GM18873 (cell line): ENCODE measurements around the gene SLCO3A1.
A peak's percentile ranks its signal among the peaks of the same experiment; 100 is the strongest.

Experiments used
- ATAC-seq: cut with Tn5 transposase; IDR thresholded peaks from one replicate; pipeline ENCODE4 v1.9.1; 2021; ENCODE audit warnings: mild to moderate bottlenecking, moderate library complexity, moderate number of reproducible peaks; ENCODE audit not compliant: unreplicated experiment, low FRiP score

SLCO3A1 gene

DNA sequence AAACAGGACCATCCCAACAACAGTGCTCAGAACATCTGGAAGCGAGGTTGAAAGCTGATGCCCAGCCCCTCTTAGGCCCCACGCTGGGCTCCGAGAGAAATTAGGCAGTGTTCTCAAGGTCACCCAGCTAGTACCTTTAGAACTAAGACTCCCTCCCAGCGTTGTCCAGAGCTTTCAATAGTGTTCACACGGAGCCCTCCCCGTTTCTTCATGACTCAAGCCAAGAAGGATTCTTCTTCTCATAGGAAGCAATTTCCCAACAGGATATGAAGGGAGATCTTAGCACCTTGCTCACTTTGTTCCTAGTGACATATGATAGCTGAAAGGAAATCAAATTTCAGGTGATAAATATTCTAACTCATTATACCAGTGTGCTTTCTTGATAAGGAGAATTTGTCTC is 296.0 kb downstream of the SLCO3A1 start:
- no peak for ATAC-seq

DNA sequence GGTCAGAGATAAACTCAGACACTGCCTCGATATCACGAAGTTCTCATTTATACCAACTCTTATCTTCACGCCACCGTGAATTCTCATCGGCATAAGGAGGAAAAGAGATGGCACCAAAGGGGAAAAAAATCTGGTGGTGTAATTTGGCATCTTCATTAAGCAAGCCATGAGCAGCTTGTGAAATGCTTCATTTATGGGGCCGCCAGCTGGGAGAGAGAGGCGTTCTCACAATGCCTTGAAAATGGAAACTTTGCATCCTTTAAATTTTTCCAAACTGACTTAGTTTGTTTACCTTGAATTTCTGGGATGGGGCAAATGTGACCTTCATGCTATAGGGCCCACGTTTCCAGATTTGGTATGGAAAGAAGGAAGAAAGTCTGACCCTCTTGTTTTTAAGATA is 297.7 kb downstream of the SLCO3A1 start:
- no peak for ATAC-seq

DNA sequence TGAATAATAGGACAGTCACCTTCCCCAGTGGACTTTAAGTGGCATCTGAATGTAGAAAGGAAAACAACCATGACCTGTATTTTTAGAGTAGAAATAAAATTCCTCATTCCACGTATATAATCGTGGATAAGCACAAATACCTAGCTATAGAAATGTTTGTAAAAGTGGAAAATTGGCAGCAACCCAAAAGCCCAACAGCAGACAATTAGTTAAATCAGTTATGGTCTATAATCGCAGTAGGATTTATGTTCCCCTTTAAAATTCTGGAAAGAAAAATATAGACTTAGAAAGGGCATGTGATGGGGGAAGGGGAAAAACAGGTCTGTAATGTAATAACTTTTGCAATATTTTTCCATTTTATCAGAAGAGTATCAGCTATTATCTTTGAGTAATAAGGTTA is 298.2 kb downstream of the SLCO3A1 start:
- ATAC-seq = no peak

DNA sequence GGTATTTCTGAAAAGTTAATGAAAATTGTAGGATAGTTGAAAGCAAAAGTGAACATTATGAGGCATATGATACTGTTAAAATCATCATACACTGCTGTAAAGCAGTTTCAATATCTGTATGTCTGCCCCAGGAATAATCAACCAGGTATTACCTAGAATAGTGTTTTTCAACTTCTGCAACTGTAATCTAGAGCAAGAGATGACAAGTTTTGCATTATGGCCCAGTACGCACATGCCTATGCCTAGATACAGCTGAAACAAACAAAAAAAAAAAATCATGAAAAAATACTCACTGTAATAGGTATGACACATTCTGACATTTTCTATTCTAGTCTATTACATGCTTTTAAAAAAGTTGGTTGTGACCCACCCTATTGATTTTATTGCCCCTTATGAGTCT is 299.5 kb downstream of the SLCO3A1 start:
- no peak for ATAC-seq

DNA sequence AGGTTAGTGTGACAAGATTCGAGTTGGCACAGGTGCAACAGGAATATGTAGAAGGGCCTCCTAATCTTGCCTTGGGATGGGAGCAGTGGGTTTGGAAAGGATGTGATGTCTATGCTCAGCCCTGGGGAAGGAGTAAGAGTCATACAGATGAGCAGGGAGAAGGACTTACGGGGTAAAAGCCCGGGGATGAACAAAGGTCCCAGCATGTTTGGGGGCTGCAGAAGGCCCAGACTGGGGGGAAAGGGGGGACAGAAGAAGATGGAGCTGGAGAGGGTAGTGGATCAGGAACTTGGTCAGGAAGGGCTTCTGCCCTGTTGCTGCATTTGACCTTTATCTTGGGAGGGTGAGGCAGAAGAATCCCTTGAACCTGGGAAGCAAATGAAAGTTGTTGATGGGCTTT is 300.1 kb downstream of the SLCO3A1 start:
- no peak for ATAC-seq

DNA sequence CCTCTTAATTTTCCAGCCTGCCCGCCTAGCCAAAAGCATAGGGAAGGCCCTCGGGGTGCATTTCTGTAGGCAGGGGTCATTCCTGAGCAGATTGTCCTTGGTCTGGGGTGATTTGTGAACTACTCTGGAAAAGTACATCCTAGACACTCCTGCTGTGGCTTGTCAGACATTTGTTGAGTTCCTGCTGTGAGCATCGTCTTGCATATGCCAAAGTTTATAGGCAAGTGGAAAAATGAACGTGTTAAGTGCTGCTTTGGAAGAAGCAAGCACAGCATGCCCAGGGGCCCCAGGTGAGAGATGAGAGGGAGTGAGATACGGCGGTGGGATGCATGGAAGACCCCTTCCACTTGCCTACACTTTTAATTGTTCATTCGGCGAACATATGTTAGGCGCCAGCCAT is 302.4 kb downstream of the SLCO3A1 start:
- ATAC-seq = no peak

DNA sequence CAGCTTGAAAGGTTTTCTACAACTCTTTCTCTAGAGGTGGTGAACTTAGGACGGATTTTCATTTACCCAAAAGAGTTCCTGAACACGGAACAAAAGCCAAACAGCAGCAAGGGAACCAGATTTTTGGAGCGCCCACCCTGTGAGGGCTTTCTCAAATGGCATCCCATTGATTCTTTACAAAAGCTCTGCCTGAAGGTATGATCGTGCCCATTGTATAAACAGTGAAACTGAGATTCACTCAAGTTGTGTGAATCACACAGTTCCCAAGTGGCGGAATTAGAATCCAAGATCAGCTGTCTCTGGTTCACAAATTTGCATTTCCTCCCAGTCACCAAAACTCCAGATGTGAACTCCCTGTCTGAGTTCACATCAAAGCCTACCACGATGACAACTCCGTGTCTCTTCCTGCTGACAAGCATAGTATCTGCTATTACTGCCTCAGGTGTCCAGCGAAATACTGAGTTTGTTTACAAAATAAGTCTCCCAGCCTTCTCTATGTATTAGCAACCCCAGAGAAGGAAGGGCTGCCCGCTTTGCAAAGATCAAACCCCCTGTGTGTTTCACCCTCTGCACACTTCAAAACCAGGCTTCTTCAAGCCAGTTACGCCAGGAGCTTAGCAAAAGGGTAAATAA is 304.3 kb downstream of the SLCO3A1 start:
- no peak for ATAC-seq

DNA sequence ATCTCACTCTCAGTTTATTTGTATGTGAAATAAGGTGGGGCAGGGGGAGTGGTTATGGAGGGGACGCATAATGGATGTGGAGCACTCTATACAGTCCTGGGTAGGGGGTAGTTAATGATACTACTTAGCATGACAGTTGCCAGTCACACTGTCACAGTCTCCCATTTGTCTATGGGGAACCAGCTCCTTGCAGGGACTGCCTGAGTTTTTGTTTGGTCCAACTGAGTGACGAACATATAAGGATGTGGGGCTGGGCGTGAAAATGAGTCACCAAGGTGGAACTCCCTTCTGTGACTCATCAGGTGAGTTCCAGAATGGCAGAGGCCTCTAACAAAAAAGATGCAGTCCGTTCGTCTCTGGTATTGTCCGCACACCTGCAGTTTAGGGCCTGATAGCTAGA is 304.9 kb downstream of the SLCO3A1 start:
- no peak for ATAC-seq

DNA sequence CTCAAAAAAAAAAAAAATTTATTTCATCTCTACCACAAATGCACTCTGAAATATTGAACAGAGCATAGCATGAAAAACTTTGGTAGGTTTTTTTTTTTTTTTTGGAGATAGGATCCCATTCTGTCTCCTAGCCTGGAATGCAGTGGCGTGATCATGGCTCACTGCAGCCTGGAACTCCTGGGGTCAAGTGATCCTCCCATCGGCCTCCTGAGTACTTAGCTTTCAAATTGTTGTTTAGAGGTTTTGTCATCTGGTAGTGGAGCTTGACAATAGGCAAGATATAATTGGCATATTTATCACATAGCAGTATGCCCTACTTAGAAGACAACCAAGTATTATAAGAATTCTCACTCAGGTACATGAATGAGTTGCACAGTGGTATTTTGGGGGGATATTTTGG is 306.0 kb downstream of the SLCO3A1 start:
- no peak for ATAC-seq

DNA sequence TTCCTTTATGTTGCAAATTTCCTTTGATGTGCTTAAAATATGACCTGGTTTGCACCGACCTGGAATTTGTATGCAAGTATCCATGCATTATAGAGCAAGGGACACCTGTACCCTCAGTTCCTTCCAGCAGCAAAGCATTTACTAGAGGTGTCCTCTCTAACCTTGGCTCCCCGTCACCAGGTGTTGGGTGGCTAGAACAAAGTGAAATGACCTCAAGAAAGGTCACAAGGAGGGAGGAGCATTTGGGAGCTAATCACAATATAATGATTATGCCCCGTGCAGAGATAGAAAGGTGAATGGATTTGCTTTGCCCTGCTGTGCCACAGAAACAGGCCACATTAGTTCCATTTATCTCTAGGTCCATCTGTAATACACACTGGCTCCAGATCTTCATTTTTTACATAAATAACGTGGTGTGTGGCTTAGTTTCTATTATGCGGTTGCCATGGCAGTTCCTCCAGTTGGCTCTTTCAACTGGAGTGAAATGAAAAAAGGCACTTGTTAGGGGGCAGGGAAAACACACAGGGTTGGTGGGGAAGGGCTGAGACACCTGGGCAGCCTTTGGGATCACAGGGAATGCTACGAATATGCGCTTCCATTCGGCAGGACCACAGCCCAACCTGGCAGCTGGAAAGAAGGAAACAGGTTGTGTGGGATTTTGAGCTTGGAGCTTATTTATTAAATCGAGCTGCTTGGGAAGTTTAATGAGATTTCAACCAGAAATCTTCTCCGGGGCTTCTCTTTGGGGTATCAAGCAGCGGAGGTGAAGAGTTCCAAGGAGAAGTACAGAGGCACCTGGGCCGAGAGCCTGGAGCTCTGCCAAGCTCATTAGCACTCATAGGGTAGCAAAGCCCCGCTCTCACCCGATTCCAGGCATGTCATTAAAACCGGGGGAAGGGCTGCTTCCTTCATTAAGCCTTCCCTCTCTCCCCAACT is 306.7 kb downstream of the SLCO3A1 start:
- ATAC-seq = no peak

DNA sequence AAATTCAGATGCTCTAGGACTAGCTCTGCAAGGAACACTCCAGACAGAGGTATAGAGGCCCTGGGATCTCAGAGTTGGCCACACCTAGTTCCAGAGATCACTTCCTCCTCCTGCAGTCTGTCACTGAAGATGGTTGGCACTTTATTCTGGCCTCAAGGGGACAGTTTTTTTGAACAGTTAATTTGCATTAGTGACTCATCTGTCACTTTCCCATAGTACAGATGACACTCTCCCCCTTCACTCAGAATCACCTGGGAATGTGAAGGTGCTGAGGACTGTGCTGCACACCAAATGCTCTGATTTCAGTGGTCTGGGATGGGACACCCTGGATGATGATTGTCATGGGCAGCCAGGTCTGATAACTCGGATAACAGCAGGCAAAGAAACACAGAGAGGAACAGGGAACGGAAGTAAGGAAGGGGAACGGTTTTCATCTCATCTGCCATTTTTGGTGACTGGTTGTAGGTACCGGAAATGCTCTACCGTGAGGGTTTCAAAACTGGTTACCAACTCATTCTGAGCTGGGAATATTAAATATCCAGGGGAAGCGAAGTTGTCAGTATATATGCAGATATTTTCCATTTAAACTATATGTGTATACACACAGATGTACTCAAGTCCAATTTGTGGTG is 307.6 kb downstream of the SLCO3A1 start:
- peak; percentile 97 for ATAC-seq

DNA sequence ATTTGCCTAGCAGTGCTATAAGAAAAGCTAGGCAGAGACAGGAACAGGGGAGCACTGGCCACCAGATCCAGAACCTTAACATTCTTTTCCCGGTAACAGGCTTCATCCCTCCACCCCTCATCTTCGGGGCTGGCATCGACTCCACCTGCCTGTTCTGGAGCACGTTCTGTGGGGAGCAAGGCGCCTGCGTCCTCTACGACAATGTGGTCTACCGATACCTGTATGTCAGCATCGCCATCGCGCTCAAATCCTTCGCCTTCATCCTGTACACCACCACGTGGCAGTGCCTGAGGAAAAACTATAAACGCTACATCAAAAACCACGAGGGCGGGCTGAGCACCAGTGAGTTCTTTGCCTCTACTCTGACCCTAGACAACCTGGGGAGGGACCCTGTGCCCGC is 309.1 kb downstream of the SLCO3A1 start:
- no peak for ATAC-seq

DNA sequence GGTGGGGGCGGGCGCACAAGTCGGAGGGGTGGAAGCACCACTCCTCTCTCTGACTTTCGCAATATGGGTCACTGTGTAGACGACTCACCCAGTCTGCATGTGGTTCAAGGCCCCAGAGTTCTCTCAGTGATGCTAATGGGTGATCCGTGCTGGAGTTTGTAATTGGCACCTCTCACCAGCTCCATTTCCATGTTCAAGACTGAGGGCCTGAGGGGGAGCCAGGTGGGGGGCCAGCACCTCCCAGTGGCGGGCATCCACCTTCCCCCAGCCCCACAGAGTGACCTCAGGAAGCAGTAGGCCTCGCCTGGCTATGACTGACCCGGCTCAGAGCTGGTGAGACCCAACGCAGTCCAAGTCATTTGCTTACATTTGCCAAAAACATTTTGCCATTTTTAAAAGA is 310.1 kb downstream of the SLCO3A1 start:
- no peak for ATAC-seq

DNA sequence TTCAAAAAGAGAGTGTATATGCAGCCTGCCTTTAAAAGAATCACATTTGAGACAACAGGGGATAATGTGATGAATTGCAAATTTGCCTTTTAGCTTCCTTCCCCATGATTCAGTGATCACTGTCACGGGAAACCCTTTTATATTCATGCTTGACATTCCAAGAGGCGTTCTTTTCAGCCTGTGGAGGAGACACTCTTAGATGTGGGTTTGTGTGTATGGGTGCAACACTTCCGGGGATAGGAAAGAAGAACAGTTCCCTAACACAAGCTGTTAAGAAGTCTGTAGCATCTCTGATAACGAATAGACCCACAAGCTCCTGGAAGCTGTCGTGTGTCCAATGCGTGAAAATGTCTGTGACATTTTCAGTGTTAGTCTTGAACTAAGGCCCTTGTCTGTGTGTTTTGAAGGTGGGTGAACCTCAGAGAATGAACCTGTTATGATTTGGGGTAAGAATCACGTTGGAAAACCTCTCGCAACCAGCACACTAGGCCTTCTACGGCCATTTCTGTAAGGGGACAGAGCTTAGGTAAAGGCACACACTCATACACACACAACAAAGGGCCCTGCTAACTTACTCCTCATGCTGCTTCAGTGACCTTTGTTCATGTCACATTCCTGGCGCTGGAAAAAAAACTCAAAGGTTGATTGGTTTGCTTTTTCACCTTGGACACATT is 311.0 kb downstream of the SLCO3A1 start:
- ATAC-seq = no peak

DNA sequence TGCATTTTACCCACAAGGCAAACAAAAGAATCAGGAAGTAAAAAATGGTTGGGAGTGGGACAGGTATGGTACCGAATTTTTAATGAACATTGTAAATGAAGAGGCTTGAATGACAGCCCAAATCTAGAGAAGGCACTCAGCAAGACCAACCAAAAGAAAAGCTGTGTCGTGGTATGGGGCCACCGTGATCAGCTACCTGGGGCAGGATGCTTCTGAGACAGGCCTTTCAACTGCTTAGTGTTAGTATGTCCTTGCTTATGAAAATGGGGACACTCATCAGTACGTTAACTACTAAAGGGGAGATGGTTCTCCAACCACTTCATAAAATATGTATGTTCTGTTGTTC is 311.5 kb downstream of the SLCO3A1 start:
- no peak for ATAC-seq

DNA sequence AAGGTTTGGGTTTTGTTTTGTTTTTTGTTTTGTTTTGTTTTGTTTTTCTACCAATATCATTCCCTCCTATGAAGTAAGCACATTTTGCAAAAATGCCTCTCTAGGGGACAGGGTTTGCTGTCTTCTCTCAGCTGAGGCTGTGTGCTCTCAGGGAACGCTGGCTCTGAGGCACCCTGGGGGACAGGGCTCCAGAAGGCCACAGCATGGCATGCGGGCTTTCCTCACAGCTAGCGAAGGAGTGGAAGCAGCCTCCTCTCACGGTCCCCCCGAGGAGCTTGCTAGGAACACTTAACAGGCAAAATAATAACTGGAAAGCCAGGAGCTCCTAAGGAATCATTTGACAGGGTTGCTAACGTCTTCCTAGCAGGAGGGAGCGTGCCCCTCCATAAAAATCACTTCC is 312.5 kb downstream of the SLCO3A1 start:
- ATAC-seq = no peak

DNA sequence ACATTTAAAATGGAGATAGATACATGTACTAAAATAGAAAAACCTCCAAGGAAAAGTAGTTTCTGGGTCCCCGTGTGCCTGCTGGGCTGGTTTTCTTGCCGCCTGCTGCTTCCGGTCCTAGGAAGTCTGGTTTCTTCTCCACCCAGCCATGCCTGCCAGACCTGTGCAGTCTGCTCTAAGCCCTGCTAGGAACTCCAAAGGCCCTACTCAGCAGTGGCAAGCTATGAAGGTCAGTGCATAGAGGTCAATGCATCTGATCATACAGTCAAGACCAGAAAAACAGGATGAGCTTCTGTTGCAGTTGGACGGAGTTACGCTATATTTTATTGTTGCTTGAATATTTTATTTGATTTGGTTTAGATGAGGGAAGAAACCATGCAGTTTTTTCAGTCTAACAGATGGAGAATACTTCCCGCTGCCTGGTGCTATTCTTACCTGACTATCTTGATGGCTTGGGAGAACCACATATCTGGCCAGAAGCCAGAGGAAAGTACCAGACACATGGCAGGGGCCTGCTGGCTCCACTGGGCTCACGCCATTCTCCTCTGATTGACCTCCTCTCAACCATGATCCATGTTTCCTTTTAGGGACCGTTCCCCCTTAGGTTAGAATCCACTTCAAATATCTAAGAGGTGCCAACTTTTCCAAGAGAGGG is 313.4 kb downstream of the SLCO3A1 start:
- no peak for ATAC-seq

DNA sequence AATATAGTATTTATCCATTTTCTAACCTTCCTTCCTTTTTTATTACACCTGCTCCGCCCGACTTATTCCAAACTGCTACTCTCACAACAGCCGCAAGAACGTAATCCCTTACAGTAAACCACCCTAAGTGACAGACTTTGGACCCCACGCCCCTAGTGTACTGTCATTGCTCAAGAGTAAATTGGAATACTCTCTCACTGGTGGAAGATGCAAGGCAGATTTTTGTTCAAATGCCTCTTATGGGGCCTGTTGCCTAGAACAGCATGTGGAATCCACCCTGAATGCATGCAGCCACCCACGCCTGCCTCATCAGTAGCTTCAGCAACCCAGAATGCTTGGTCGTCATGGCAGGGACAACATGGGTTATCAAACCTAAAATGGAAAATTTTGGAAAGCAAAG is 313.9 kb downstream of the SLCO3A1 start:
- no peak for ATAC-seq

DNA sequence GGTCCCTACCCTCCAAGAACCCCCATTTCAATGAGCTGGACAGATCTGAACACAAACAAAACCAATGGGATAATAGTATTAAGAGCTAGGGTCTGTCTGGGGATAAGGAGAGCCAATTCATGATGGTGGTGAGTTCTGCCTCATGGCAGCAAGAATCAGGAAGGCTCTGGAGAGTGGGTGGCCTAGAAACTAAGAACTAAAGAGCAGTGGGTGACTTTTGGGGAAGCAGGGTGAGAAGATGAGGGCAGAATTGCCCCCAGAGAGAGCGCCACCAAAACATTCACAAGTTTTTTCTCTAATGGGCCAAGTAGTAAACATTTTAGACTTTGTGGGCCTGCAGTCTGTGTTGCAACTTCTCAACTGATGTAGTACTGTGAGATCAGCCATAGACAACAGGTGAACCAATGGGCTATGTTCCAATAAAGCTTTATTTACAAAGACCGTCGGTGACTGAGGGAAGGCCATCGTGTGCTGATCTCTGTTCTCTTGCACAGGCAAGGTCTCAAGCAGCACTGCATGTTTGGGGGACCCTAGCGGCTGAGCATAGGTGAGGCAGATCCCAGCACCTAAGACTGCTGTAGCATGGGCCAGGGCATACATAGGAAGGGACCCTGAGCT is 314.7 kb downstream of the SLCO3A1 start:
- ATAC-seq = no peak

DNA sequence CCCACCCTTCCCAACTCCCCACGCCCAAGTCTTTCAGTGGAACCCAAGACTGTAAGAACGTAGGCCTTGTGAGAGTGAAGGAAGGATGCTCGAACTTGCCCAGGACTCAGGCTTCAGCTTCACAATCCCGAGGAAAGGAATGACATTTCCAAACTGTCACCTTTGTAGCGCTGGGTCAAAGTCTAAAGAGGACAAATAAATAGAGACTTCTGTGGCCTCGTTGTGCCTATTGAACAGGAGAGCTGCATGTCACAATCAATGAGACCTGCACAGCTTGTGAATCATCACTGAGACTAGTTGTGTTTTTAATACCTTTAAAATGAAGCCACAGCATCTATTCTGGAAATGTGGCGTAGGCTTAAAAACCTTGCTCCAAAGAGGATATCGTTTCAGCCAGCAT is 317.4 kb downstream of the SLCO3A1 start:
- ATAC-seq = no peak
